Bronchial smooth muscle cell (primary cell): ENCODE measurements around the gene ACTR1A. TPM values are rescaled to one million over a fixed set of nuclear protein-coding genes. Genes with fewer than 3 reads are reported as not detected.

Experiments used
- total RNA-seq: library from RNA; depleted of rRNA; stranded (reverse); fragments of >200 nt; gene quantifications from 2 replicates; pipeline ENCODE4 v1.2.1, GENCODE V29; 2014

ACTR1A gene
- total RNA-seq = 96.8 and 120 TPM in 2 replicates

GRCh38 chr10:102502337-102503151 lies at the start of gene ACTR1A:
Gene ACTR1A, minus strand, starts transcription at chr10:102502712. Its CDS starts 65 bp downstream, at chr10:102502647.

GRCh38 chr10:102503264-102504178 lies 1.0 kb upstream of the ACTR1A start, which contains the start of gene SUFU:
Gene SUFU, plus strand, starts transcription at chr10:102503972. Its CDS starts 181 bp downstream, at chr10:102504153.

GRCh38 chr10:102451105-102451969 lies 51.2 kb downstream of the ACTR1A start, which contains the start of gene C10orf95:
Gene C10orf95, minus strand, starts transcription at chr10:102451543. Its CDS starts 450 bp downstream, at chr10:102451093.

GRCh38 chr10:102432162-102432950 lies 70.2 kb downstream of the ACTR1A start, which contains the start of gene CUEDC2:
Gene CUEDC2, minus strand, starts transcription at chr10:102432574. Its CDS starts 7,386 bp downstream, at chr10:102425188.

Other genes starting within 250 kb of the ACTR1A start
- 10.2 and 12.9 TPM in 2 replicates for gene NFKB2, start 107.0 kb downstream of the ACTR1A start, total RNA-seq
- 8.4 and 14.3 TPM in 2 replicates for gene PSD, start 83.9 kb downstream of the ACTR1A start, total RNA-seq
- gene FBXL15, start 81.9 kb downstream of the ACTR1A start, total RNA-seq = 7.0 and 8.2 TPM in 2 replicates
- 33.1 and 47.0 TPM in 2 replicates for gene CUEDC2, start 70.1 kb downstream of the ACTR1A start, total RNA-seq
- gene C10orf95, start 51.2 kb downstream of the ACTR1A start, total RNA-seq = not detected in 2 replicates
- 2.9 and 3.2 TPM in 2 replicates for gene SUFU, start 1.3 kb upstream of the ACTR1A start, total RNA-seq
- gene TRIM8, start 141.8 kb upstream of the ACTR1A start, total RNA-seq = 36.1 and 45.1 TPM in 2 replicates
- gene ARL3, start 211.7 kb upstream of the ACTR1A start, total RNA-seq = 8.4 and 9.5 TPM in 2 replicates
- gene SFXN2, start 211.9 kb upstream of the ACTR1A start, total RNA-seq = 2.2 and 4.3 TPM in 2 replicates
- gene WBP1L, start 241.2 kb upstream of the ACTR1A start, total RNA-seq = 26.5 and 35.5 TPM in 2 replicates